Choroid plexus epithelial cell (primary cell): ENCODE results near the gene AMBRA1.

Experiments used
- DNase-seq: peaks from one replicate; pipeline ENCODE4 v3.0.0-alpha.2; 2010; ENCODE audit warnings: low read depth
- H3K4me3 ChIP-seq: 2 replicates; pipeline ENCODE4 v1.5.1; 2011; ENCODE audit warnings: low read depth, mild to moderate bottlenecking, control low read depth, low read length, moderate library complexity
- TF ChIP-seq, protein P1 (sequence below): conservative IDR thresholded peaks from 2 replicates; pipeline ENCODE4 v1.5.1; 2011; ENCODE audit warnings: low read depth, mild to moderate bottlenecking, control low read depth, inconsistent platforms, low read length, moderate library complexity

AMBRA1 gene

DNA sequence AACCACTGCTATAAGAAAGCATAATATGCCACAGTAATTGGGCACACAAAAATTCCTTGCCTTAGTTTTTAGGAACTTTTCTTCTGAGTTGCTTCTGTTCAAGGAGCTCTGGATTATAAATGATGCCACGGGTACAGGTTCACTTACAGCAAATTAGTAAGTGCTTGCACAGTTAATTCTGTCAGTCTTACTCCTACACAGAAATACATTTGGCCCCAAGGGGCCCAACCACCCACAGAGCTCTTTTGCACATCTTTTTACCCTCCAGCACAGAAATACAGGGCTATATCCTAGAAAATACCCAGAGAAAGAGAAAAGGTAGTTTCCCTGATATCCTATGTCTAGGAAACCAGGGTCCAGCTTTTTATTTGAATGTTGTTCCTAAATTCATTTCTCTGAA lies 115.6 kb downstream of the AMBRA1 start:
- TF ChIP-seq, protein P1, sequence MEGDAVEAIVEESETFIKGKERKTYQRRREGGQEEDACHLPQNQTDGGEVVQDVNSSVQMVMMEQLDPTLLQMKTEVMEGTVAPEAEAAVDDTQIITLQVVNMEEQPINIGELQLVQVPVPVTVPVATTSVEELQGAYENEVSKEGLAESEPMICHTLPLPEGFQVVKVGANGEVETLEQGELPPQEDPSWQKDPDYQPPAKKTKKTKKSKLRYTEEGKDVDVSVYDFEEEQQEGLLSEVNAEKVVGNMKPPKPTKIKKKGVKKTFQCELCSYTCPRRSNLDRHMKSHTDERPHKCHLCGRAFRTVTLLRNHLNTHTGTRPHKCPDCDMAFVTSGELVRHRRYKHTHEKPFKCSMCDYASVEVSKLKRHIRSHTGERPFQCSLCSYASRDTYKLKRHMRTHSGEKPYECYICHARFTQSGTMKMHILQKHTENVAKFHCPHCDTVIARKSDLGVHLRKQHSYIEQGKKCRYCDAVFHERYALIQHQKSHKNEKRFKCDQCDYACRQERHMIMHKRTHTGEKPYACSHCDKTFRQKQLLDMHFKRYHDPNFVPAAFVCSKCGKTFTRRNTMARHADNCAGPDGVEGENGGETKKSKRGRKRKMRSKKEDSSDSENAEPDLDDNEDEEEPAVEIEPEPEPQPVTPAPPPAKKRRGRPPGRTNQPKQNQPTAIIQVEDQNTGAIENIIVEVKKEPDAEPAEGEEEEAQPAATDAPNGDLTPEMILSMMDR = no peak

DNA sequence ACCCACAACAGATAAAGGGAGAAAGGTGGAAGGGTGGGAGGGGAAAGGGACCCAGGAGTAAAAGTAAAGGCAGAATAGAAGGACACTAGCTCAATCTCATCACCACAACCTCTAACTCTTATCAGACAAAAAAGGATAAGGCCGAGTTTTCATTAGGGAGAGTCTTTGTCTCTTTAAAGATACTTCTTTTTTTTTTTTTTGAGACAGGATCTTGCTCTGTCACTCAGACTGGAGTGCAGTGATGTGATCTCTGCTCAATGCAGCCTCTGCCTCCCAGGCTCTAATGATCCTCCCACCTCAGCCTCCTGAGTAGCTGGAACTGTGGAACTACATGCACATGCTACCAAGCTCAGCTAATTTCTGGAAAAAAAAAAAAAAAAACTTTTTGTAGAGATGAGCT lies 116.7 kb downstream of the AMBRA1 start:
- H3K4me3 ChIP-seq = no peak overlapping the region
- DNase-seq = no peak
- TF ChIP-seq, protein P1 = no peak

More for the DNA sequence above, 115.6 kb downstream of the AMBRA1 start:
- H3K4me3 ChIP-seq = no peak overlapping the region
- no peak for DNase-seq

DNA sequence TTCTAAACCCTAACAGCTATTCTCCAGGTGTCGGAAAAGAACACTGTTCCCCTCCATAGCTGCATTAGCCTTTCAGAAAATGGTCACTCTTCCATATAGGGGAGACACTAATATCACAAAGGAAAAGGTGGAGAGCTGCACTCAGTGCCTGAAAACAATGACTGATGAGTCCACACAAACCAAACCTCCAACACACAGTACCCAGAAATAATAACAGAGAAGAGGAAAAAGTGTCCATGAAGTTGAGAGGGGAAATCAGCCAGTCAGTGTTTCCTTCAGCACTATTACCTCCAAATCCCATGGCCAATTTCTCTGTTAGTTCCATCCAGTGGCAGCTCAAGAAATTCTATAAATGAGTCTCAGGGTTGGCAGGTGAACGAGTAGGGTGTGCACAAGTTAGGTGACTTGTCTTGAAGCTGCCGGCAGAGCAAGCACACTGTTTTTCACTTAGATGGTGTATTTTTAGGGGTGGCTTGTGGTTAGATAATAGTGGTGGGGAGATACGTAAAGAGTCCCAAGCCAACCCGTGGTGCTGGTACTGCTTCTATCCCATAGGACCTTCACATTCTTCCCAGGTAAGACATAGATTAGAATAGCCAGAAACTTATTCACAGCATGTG lies 117.8 kb downstream of the AMBRA1 start:
- TF ChIP-seq, protein P1 = no peak
- no peak for DNase-seq
- no peak overlapping the region for H3K4me3 ChIP-seq

DNA sequence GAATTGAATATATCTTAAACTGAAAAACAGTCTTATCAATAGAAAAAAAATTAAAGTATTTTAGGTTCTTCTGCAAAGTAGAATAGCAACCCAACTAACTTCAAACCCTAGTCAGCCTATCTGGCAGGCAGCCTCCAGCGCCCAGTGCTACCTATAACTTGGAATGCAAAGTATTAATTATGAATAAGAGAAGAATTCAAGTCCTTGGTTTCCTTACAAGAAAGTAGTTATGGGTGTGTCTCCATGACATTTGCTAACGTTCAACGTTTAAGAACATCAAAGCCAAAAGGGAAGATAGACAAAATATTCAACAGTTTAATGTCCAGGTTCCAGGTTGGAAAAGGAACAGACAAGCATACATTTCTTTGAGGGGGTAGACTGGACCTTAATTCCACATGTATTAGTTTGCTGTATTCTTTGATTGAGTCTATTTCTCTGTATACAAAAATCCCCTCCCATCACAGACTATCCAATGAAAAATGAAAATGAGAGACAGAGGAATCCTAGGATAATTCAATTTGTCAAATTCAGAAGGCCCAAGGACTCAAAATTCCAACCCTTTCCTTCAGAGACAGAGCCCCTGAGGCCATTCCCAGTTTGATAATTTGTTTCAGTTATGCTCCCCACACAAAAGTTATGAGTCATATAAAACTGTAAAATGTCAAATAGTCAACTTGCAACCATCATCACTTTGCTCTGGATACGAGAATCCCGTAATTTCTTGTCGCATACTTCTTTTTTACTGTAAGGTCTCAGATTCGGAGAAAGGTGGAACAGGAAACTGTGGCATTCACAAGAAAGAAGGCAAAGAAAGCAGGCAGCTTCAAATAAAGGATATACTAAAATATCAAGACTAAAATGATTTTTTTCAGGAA lies 118.5 kb downstream of the AMBRA1 start:
- TF ChIP-seq, protein P1 = no peak
- DNase-seq = no peak
- H3K4me3 ChIP-seq = no peak overlapping the region

DNA sequence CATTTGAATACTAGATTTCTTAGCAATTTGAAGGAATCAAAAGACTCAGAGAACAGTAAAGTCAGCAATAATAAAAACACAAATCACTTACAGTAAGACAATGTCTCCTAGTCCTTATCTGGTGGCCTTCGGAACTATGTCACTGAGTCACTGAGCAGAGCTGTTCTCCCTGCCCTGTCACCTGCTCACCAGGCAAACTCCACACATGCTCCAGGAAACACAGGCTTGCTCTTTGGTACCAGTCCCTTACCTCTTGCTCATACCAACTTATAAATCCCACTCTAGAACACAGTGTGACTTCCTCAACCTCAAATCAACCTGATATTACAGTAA lies 121.2 kb downstream of the AMBRA1 start:
- no peak for DNase-seq
- TF ChIP-seq, protein P1 = no peak
- no peak overlapping the region for H3K4me3 ChIP-seq

DNA sequence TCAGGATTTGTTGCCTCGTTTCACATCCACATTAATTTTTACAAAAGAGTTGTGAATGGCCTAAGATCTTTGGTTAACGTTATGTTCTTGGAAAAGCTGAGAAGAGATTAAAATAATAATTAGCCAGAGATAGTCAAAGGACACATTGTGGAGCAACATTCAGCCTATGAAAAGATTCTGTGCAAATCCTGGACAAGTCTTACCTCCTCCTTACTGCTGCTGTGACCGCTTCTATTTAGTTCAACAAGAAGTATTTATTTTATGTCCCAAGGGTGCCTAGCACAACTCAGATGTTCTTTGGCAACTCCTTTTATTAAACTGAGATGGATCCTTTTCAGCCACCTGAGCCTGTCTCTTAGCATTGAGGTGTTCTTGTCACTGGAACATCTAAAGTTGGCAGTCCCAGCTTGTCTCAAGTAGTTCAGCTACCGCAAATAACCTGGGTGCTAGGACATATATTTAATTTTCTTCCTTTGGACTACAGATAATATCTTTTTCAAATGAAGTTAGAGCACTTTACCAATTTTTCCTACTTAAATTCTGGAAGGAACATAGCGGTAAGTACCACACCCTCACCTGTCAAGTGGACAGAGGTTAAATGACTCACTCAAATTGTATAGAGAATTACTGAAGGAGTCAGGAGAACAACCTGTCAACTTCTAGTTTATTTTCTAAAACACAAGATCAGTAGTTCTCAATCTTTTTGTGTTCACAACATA lies 121.7 kb downstream of the AMBRA1 start:
- TF ChIP-seq, protein P1 = no peak
- DNase-seq = peak; percentile 16
- no peak overlapping the region for H3K4me3 ChIP-seq
